Trophoblast cell (in vitro differentiated cells and primary cell): ENCODE data around the gene MUC13.

ENCODE experiments used
- DNase-seq, 2 donors: peaks; one replicate each; pipeline ENCODE4 v3.0.0-alpha.2; 2016
- H2AFZ ChIP-seq: 2 replicates; pipeline ENCODE4 v1.6.1; 2013; ENCODE audit warnings: low read length, moderate library complexity, mild to moderate bottlenecking; ENCODE audit not compliant: insufficient read depth, poor library complexity
- H2AK5ac ChIP-seq: 2 replicates; pipeline ENCODE4 v1.6.1; 2013; ENCODE audit warnings: mild to moderate bottlenecking, low read length
- H2BK120ac ChIP-seq: 2 replicates; pipeline ENCODE4 v1.6.1; 2013; ENCODE audit warnings: low read length, mild to moderate bottlenecking, moderate library complexity; ENCODE audit not compliant: insufficient read depth, poor library complexity
- H2BK12ac ChIP-seq: 2 replicates; pipeline ENCODE4 v1.6.1; 2013; ENCODE audit warnings: mild to moderate bottlenecking, low read length, moderate library complexity
- H2BK5ac ChIP-seq: 2 replicates; pipeline ENCODE4 v1.6.1; 2013; ENCODE audit warnings: low read length, low read depth, moderate library complexity, mild to moderate bottlenecking; ENCODE audit not compliant: poor library complexity
- H3K14ac ChIP-seq: 2 replicates; pipeline ENCODE4 v1.6.1; 2013; ENCODE audit warnings: mild to moderate bottlenecking, low read length
- H3K18ac ChIP-seq: 2 replicates; pipeline ENCODE4 v1.6.1; 2013; ENCODE audit warnings: mild to moderate bottlenecking, low read length
- H3K23ac ChIP-seq: 2 replicates; pipeline ENCODE4 v1.6.1; 2013; ENCODE audit warnings: low read length
- H3K27ac ChIP-seq: 2 replicates; pipeline ENCODE4 v1.5.1; 2013; ENCODE audit warnings: low read depth, mild to moderate bottlenecking, inconsistent platforms, low read length, moderate library complexity
- H3K27me3 ChIP-seq: 2 replicates; pipeline ENCODE4 v1.6.1; 2013; ENCODE audit warnings: inconsistent platforms, mild to moderate bottlenecking, low read length, moderate library complexity; ENCODE audit not compliant: insufficient read depth
- H3K36me3 ChIP-seq, 2 experiments: 1 replicate in 1 of 2; 2 replicates in 1 of 2; pipeline ENCODE4 v1.6.1; 2013; ENCODE audit warnings: low read length in 2 of 2, mild to moderate bottlenecking in 2 of 2, moderate library complexity in 1 of 2; ENCODE audit not compliant: insufficient read depth in 2 of 2, control insufficient read depth in 1 of 2
- H3K4ac ChIP-seq: 2 replicates; pipeline ENCODE4 v1.6.1; 2013; ENCODE audit warnings: low read depth, mild to moderate bottlenecking, low read length, moderate library complexity
- H3K4me1 ChIP-seq, 2 experiments: 1 replicate in 1 of 2; 2 replicates in 1 of 2; pipeline ENCODE4 v1.6.1; 2013; ENCODE audit warnings: low read length in 2 of 2, mild to moderate bottlenecking in 2 of 2, moderate library complexity in 1 of 2; ENCODE audit not compliant: insufficient read depth in 2 of 2, control insufficient read depth in 1 of 2
- H3K4me2 ChIP-seq: 2 replicates; pipeline ENCODE4 v1.6.1; 2013; ENCODE audit warnings: inconsistent platforms, mild to moderate bottlenecking, low read length, moderate library complexity
- H3K4me3 ChIP-seq: 2 replicates; pipeline ENCODE4 v1.5.1; 2013; ENCODE audit warnings: mild to moderate bottlenecking, low read depth, low read length, inconsistent platforms
- H3K79me1 ChIP-seq: one replicate; pipeline ENCODE4 v1.6.1; 2013; ENCODE audit warnings: low read length
- H3K79me2 ChIP-seq: 2 replicates; pipeline ENCODE4 v1.6.1; 2013; ENCODE audit warnings: low read length, mild to moderate bottlenecking; ENCODE audit not compliant: control insufficient read depth, insufficient read depth, poor library complexity
- H3K9ac ChIP-seq: 2 replicates; pipeline ENCODE4 v1.6.1; 2013; ENCODE audit warnings: mild to moderate bottlenecking, low read length
- H3K9me3 ChIP-seq: 2 replicates; pipeline ENCODE4 v1.6.1; 2013; ENCODE audit warnings: low read depth, mild to moderate bottlenecking, control low read depth, inconsistent platforms, low read length; ENCODE audit not compliant: insufficient read depth
- H4K12ac ChIP-seq: 2 replicates; pipeline ENCODE4 v1.6.1; 2013; ENCODE audit warnings: low read depth, mild to moderate bottlenecking, low read length, moderate library complexity
- H4K8ac ChIP-seq: 2 replicates; pipeline ENCODE4 v1.6.1; 2013; ENCODE audit warnings: low read depth, mild to moderate bottlenecking, low read length, moderate library complexity
- H4K91ac ChIP-seq: one replicate; pipeline ENCODE4 v1.6.1; 2013; ENCODE audit warnings: low read depth, mild to moderate bottlenecking, low read length, moderate library complexity
- WGBS: extraction: QIAGEN DNeasy Blood & Tissue Kit; methylation state at CpG from one replicate; pipeline ENCODE4 v1.1.7; 2013; ENCODE audit warnings: missing lambda C conversion rate; ENCODE audit not compliant: insufficient read length, insufficient coverage; ENCODE audit errors: extremely low coverage; 5-methylcytosine and 5-hydroxymethylcytosine counted together

Gene MUC13

GRCh38 chr3:124884474-124885101 lies 50.0 kb downstream of the MUC13 start:
- Histone ChIP-seq H3K23ac (no peak overlapping the region), H3K9ac (no peak overlapping the region), H3K79me1 (peaks cover 24% of the 10 kb centered on the region), H3K4me2 (no peak overlapping the region), H2AFZ (no peak overlapping the region), H3K4me1 (peaks cover 28 to 37% of the 10 kb centered on the region in 2 experiments), H4K12ac (no peak overlapping the region), H4K8ac (peak overlapping the region; percentile 22), H2BK120ac (peak overlapping the region; percentile 8), H3K4me3 (no peak overlapping the region), H3K36me3 (peaks cover 0 to 5% of the 10 kb centered on the region in 2 experiments), H3K27ac (peak overlapping the region; percentile 36), H3K14ac (no peak overlapping the region), H3K4ac (peak overlapping the region; percentile 31), H3K9me3 (no peaks in the 10 kb centered on the region), H2BK12ac (no peak overlapping the region), H3K27me3 (no peaks in the 10 kb centered on the region), H2BK5ac (no peak overlapping the region), H4K91ac (peak overlapping the region; percentile 16), H2AK5ac (peak overlapping the region; percentile 6), H3K79me2 (peaks cover 27% of the 10 kb centered on the region), H3K18ac (no peak overlapping the region)
- WGBS = no CpG with 5 or more reads among the region's 7 CpGs
- DNase-seq = no peak

- Histone ChIP-seq H3K36me3 (peaks cover 0 to 5% of the 10 kb centered on the region in 2 experiments), H3K18ac (no peak overlapping the region), H4K8ac (no peak overlapping the region), H3K4me3 (no peak overlapping the region), H2BK120ac (no peak overlapping the region), H3K9me3 (no peaks in the 10 kb centered on the region), H3K4me2 (peak overlapping the region; percentile 11), H2BK12ac (no peak overlapping the region), H3K79me1 (peaks cover 24% of the 10 kb centered on the region), H3K4me1 (peaks cover 28 to 40% of the 10 kb centered on the region in 2 experiments), H3K9ac (no peak overlapping the region), H2BK5ac (no peak overlapping the region), H4K91ac (no peak overlapping the region), H2AFZ (no peak overlapping the region), H3K4ac (peak overlapping the region; percentile 2), H3K14ac (no peak overlapping the region), H2AK5ac (no peak overlapping the region), H3K27me3 (no peaks in the 10 kb centered on the region), H4K12ac (no peak overlapping the region), H3K79me2 (peaks cover 30% of the 10 kb centered on the region), H3K23ac (no peak overlapping the region), H3K27ac (peak overlapping the region; percentile 68)
- no peak for DNase-seq
- no CpG with 5 or more reads among the region's 7 CpGs for WGBS
Measured at GRCh38 chr3:124883766-124884473, 50.6 kb downstream of the MUC13 start.

GRCh38 chr3:124882816-124883747 lies 51.5 kb downstream of the MUC13 start:
- H4K12ac ChIP-seq = no peak overlapping the region
- H3K14ac ChIP-seq = no peak overlapping the region
- no peak overlapping the region for H2BK12ac ChIP-seq
- WGBS = no CpG with 5 or more reads among the region's 13 CpGs
- no peak overlapping the region for H2BK5ac ChIP-seq
- peaks cover 29 to 40% of the 10 kb centered on the region in 2 experiments for H3K4me1 ChIP-seq
- no peak overlapping the region for H2AFZ ChIP-seq
- H3K79me2 ChIP-seq = peaks cover 32% of the 10 kb centered on the region
- H3K9me3 ChIP-seq = no peaks in the 10 kb centered on the region
- H3K23ac ChIP-seq = no peak overlapping the region
- peak overlapping the region; percentile 11 for H3K4me2 ChIP-seq
- no peak overlapping the region for H4K91ac ChIP-seq
- H4K8ac ChIP-seq = no peak overlapping the region
- DNase-seq = no peak
- H3K9ac ChIP-seq = no peak overlapping the region
- peak overlapping the region; percentile 77 for H3K4ac ChIP-seq
- H3K27me3 ChIP-seq = no peaks in the 10 kb centered on the region
- H3K4me3 ChIP-seq = no peak overlapping the region
- H2AK5ac ChIP-seq = no peak overlapping the region
- H2BK120ac ChIP-seq = no peak overlapping the region
- H3K27ac ChIP-seq = peak overlapping the region; percentile 68
- H3K79me1 ChIP-seq = peaks cover 22% of the 10 kb centered on the region
- H3K36me3 ChIP-seq = peaks cover 2 to 5% of the 10 kb centered on the region in 2 experiments
- H3K18ac ChIP-seq = no peak overlapping the region

GRCh38 chr3:124881976-124882697 lies 52.4 kb downstream of the MUC13 start:
- Histone ChIP-seq H3K4me3 (no peak overlapping the region), H3K23ac (no peak overlapping the region), H2BK120ac (no peak overlapping the region), H4K91ac (no peak overlapping the region), H3K4ac (peak overlapping the region; percentile 90), H4K8ac (no peak overlapping the region), H2AK5ac (no peak overlapping the region), H3K14ac (no peak overlapping the region), H3K27me3 (no peaks in the 10 kb centered on the region), H3K79me2 (peaks cover 36% of the 10 kb centered on the region), H3K9ac (no peak overlapping the region), H3K36me3 (peaks cover 2 to 5% of the 10 kb centered on the region in 2 experiments), H2BK12ac (no peak overlapping the region), H3K9me3 (no peaks in the 10 kb centered on the region), H3K79me1 (peaks cover 14% of the 10 kb centered on the region), H2AFZ (no peak overlapping the region), H3K4me1 (peaks cover 31 to 43% of the 10 kb centered on the region in 2 experiments), H2BK5ac (no peak overlapping the region), H3K27ac (peak overlapping the region; percentile 9), H3K18ac (no peak overlapping the region), H3K4me2 (no peak overlapping the region), H4K12ac (no peak overlapping the region)
- DNase-seq = no peak
- WGBS = no CpG with 5 or more reads among the region's 11 CpGs
